Right atrium auricular region (tissue), 2 donors: ENCODE results near the gene ECE2. TPM values are rescaled to one million over a fixed set of nuclear protein-coding genes. Genes with fewer than 3 reads are reported as not detected.
A peak's percentile ranks its signal among the peaks of the same experiment; 100 is the strongest.

Source experiments
- DNase-seq: peaks from one replicate; pipeline ENCODE4 v3.0.0-alpha.2; 2019; ENCODE audit warnings: low spot score
- H3K27ac ChIP-seq, 2 donors: fragments of 200-600 bp; sonication (generic); 1 replicate in 1 of 2; 2 replicates in 1 of 2; pipeline ENCODE4 v1.5.1; 2016 to 2019
- H3K27me3 ChIP-seq, 2 donors: fragments of 200-600 bp; sonication (generic); one replicate each; pipeline versions ENCODE4 v1.5.1 to v1.6.0; 2017 to 2019
- H3K36me3 ChIP-seq: fragments of 200-600 bp; sonication (generic); one replicate; pipeline ENCODE4 v1.5.1; 2016
- H3K4me1 ChIP-seq, 2 donors: fragments of 200-600 bp; sonication (generic); one replicate each; pipeline versions ENCODE4 v1.5.1 to v1.6.0; 2017 to 2019
- H3K4me3 ChIP-seq, 2 donors: fragments of 200-600 bp; sonication (generic); 1 replicate in 1 of 2; 2 replicates in 1 of 2; pipeline ENCODE4 v1.5.1; 2017 to 2019; ENCODE audit warnings: mild to moderate bottlenecking in 1 of 2, moderate library complexity in 1 of 2
- H3K9me3 ChIP-seq, 2 donors: fragments of 200-600 bp; sonication (generic); one replicate each; pipeline ENCODE4 v1.5.1; 2019
- total RNA-seq, 2 donors: library from RNA; depleted of rRNA; stranded (reverse); fragments of >200 nt; gene quantifications; one replicate each; pipeline ENCODE4 v1.1.0, GENCODE V29; 2016
- TF ChIP-seq, protein P1 (sequence below), 2 donors: fragments of 200-600 bp; sonication (generic); IDR thresholded peaks; one replicate each; pipeline ENCODE4 v1.5.1; 2019; ENCODE audit warnings: antibody characterized with exemption in 2 of 2

Gene ECE2
- total RNA-seq, 2 donors from 2014 or later = 1.6 TPM; not detected in 1

DNA sequence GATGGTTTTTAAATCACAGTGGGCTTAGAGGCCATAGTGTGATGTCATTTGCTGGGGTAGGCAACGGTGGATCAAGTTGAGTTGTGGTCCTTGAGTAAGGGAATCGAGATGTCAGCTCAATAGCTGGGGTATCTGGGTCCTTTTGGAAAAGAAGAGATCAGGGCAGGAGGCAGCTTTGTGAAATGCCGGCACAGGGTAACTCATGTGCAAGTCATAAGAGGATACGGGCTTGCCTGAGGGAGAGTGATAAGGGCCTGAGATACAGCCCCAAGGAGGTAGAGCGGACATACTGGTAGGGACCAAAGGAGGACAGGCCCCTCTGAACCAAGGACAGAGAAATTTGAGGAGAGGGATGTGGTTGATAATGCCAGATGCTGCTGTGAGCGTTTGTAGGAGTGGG is 57.4 kb downstream of the ECE2 start:
- Histone ChIP-seq H3K36me3 (peaks cover 74% of the 10 kb centered on the region), H3K4me1 (peaks cover 0 to 42% of the 10 kb centered on the region in 2 donors), H3K27me3 (no peaks in the 10 kb centered on the region), H3K27ac (peak overlapping the region; percentile 14 to 26), H3K4me3 (no peak overlapping the region), H3K9me3 (no peaks in the 10 kb centered on the region)
- TF ChIP-seq, protein P1, sequence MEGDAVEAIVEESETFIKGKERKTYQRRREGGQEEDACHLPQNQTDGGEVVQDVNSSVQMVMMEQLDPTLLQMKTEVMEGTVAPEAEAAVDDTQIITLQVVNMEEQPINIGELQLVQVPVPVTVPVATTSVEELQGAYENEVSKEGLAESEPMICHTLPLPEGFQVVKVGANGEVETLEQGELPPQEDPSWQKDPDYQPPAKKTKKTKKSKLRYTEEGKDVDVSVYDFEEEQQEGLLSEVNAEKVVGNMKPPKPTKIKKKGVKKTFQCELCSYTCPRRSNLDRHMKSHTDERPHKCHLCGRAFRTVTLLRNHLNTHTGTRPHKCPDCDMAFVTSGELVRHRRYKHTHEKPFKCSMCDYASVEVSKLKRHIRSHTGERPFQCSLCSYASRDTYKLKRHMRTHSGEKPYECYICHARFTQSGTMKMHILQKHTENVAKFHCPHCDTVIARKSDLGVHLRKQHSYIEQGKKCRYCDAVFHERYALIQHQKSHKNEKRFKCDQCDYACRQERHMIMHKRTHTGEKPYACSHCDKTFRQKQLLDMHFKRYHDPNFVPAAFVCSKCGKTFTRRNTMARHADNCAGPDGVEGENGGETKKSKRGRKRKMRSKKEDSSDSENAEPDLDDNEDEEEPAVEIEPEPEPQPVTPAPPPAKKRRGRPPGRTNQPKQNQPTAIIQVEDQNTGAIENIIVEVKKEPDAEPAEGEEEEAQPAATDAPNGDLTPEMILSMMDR (IDR thresholded peaks at IDR 0.05) = no peak
- no peak for DNase-seq

GRCh38 chr3:184333700-184334099 is 57.9 kb downstream of the ECE2 start:
- peaks cover 69% of the 10 kb centered on the region for H3K36me3 ChIP-seq
- TF ChIP-seq, protein P1 (IDR thresholded peaks at IDR 0.05) = no peak
- H3K9me3 ChIP-seq = no peaks in the 10 kb centered on the region
- DNase-seq = no peak
- peak overlapping the region in 1 of 2 donors; percentile 14 for H3K27ac ChIP-seq
- H3K4me3 ChIP-seq = no peak overlapping the region
- H3K27me3 ChIP-seq = no peaks in the 10 kb centered on the region
- H3K4me1 ChIP-seq = peaks cover 0 to 47% of the 10 kb centered on the region in 2 donors

DNA sequence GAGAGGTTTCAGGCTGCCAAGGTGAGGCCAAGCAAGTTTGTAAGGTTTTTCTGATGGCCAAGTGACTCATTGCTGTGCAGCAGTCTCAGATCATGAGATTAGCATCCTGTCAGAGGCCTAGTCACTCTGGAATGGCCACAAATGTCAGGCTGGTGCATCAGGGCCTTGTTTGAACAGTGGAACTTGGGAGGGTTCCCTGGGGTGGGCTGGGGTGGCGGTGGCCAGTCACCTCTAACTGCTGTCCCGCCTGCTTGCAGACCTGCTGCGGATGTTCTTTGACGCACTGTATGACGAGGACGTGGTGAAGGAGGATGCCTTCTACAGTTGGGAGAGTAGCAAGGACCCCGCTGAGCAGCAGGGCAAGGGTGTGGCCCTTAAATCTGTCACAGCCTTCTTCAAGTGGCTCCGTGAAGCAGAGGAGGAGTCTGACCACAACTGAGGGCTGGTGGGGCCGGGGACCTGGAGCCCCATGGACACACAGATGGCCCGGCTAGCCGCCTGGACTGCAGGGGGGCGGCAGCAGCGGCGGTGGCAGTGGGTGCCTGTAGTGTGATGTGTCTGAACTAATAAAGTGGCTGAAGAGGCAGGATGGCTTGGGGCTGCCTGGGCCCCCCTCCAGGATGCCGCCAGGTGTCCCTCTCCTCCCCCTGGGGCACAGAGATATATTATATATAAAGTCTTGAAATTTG is 58.8 kb downstream of the ECE2 start:
- peak overlapping the region; percentile 98 to 99 for H3K27ac ChIP-seq
- H3K4me1 ChIP-seq = peaks cover 0 to 56% of the 10 kb centered on the region in 2 donors
- no peak for DNase-seq

DNA sequence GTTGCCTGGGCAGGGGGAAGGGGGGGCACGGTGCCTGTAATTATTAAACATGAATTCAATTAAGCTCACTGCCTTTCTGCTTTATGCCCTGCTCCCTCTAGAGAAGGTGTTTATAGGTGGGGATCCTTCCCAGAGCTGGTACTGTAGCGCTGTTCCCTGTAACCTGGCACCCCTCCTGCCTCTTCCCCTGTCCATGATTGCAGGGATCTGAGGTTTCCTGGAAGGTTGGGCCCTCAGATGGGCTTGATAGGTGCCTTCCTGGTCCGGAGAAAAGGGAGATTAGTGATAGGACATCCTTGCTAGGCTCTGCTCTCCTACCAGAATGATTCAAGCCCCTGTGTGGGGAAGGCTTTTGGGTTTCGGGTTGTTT is 59.5 kb downstream of the ECE2 start:
- Histone ChIP-seq H3K4me3 (peak overlapping the region in 1 of 2 donors; percentile 84), H3K36me3 (peaks cover 53% of the 10 kb centered on the region), H3K27ac (peak overlapping the region; percentile 98 to 99), H3K4me1 (peaks cover 0 to 59% of the 10 kb centered on the region in 2 donors), H3K27me3 (no peaks in the 10 kb centered on the region), H3K9me3 (no peaks in the 10 kb centered on the region)
- TF ChIP-seq, protein P1 (IDR thresholded peaks at IDR 0.05) = no peak
- DNase-seq = no peak

More for the DNA sequence above, 58.8 kb downstream of the ECE2 start:
- Histone ChIP-seq H3K4me3 (no peak overlapping the region), H3K9me3 (no peaks in the 10 kb centered on the region), H3K27me3 (no peaks in the 10 kb centered on the region), H3K36me3 (peaks cover 60% of the 10 kb centered on the region)
- TF ChIP-seq, protein P1 (IDR thresholded peaks at IDR 0.05) = no peak

GRCh38 chr3:184335661-184336546 is 60.1 kb downstream of the ECE2 start:
- TF ChIP-seq, protein P1 (IDR thresholded peaks at IDR 0.05) = no peak
- Histone ChIP-seq H3K9me3 (no peaks in the 10 kb centered on the region), H3K27me3 (no peaks in the 10 kb centered on the region), H3K4me1 (peaks cover 0 to 59% of the 10 kb centered on the region in 2 donors), H3K36me3 (peaks cover 47% of the 10 kb centered on the region), H3K4me3 (peak overlapping the region; percentile 84 to 90), H3K27ac (peak overlapping the region; percentile 98 to 99)
- peak; percentile 86 for DNase-seq
